GM23338 (cell line): ENCODE measurements around the gene NOS2. TPM values are rescaled to one million over a fixed set of nuclear protein-coding genes. Genes with fewer than 3 reads are reported as not detected.
"Not testable (repeated sequence)": the region's sequence is repeated elsewhere in the genome, so short reads cannot be mapped to it uniquely, and the experiment has no call there.

Experiments
- ATAC-seq: fragments of 200-7000 bp; cut with Tn5 transposase; 3 replicates; pipeline ENCODE4 v1.9.1; 2020
- DNase-seq: peaks from one replicate; pipeline ENCODE4 v3.0.0-alpha.2; 2015; ENCODE audit warnings: low spot score
- H2AFZ ChIP-seq: fragments of 200-600 bp; sonication (generic); 2 replicates; pipeline ENCODE4 v1.8.0; 2016; ENCODE audit warnings: antibody characterized with exemption, mild to moderate bottlenecking, moderate library complexity
- H3F3A ChIP-seq: fragments of 200-600 bp; sonication (generic); replicated peaks from 2 replicates; pipeline ENCODE4 v1.8.0; 2017; ENCODE audit warnings: antibody characterized with exemption, mixed run types, low read depth
- H3K27ac ChIP-seq: fragments of 200-600 bp; sonication (generic); 2 replicates; pipeline ENCODE4 v1.6.1; 2016; ENCODE audit warnings: low read depth
- H3K27me3 ChIP-seq: fragments of 200-600 bp; sonication (generic); 2 replicates; pipeline ENCODE4 v1.8.0; 2016; ENCODE audit warnings: mild to moderate bottlenecking, mixed run types, moderate library complexity; ENCODE audit not compliant: insufficient read depth
- H3K36me3 ChIP-seq: fragments of 200-600 bp; sonication (generic); 2 replicates; pipeline ENCODE4 v1.8.0; 2016; ENCODE audit warnings: mild to moderate bottlenecking; ENCODE audit not compliant: insufficient read depth
- H3K4me1 ChIP-seq: fragments of 200-600 bp; sonication (generic); 2 replicates; pipeline ENCODE4 v1.8.0; 2016; ENCODE audit warnings: mild to moderate bottlenecking, moderate library complexity; ENCODE audit not compliant: insufficient read depth
- H3K4me2 ChIP-seq: fragments of 200-600 bp; sonication (generic); 2 replicates; pipeline ENCODE4 v1.7.1; 2017; ENCODE audit warnings: mixed run types
- H3K4me3 ChIP-seq: fragments of 200-600 bp; sonication (generic); 2 replicates; pipeline ENCODE4 v1.6.1; 2016; ENCODE audit warnings: mixed run types
- H3K79me2 ChIP-seq: fragments of 200-600 bp; sonication (generic); replicated peaks from 2 replicates; pipeline ENCODE4 v1.8.0; 2017; ENCODE audit warnings: mild to moderate bottlenecking; ENCODE audit not compliant: insufficient read depth
- H3K9me2 ChIP-seq: fragments of 200-600 bp; sonication (generic); 2 replicates; pipeline ENCODE4 v1.8.0; 2017; ENCODE audit not compliant: insufficient read depth
- H4K20me1 ChIP-seq: fragments of 200-600 bp; sonication (generic); replicated peaks from 2 replicates; pipeline ENCODE4 v1.8.0; 2017; ENCODE audit warnings: mild to moderate bottlenecking; ENCODE audit not compliant: insufficient read depth
- H3K27ac Mint-ChIP-seq: 2 replicates; pipeline ENCODE4 v1.8.0; 2020; ENCODE audit warnings: inconsistent platforms, mild to moderate bottlenecking, moderate library complexity, mixed read lengths
- H3K27me3 Mint-ChIP-seq: 3 replicates; pipeline ENCODE4 v1.8.0; 2022; ENCODE audit warnings: low read depth, mild to moderate bottlenecking, moderate library complexity, mixed read lengths, inconsistent platforms; ENCODE audit not compliant: insufficient read depth, poor library complexity
- H3K36me3 Mint-ChIP-seq: 3 replicates; pipeline ENCODE4 v1.8.0; 2021; ENCODE audit warnings: low read depth, mild to moderate bottlenecking, inconsistent platforms, moderate library complexity, mixed read lengths
- H3K4me1 Mint-ChIP-seq: 3 replicates; pipeline ENCODE4 v1.8.0; 2020; ENCODE audit warnings: mild to moderate bottlenecking, inconsistent platforms, mixed read lengths
- H3K4me3 Mint-ChIP-seq: 3 replicates; pipeline ENCODE4 v1.8.0; 2021; ENCODE audit warnings: moderate library complexity, mild to moderate bottlenecking, inconsistent platforms, mixed read lengths
- H3K9me3 Mint-ChIP-seq: 3 replicates; pipeline ENCODE4 v1.8.0; 2020; ENCODE audit warnings: moderate library complexity, mild to moderate bottlenecking, inconsistent platforms, mixed read lengths
- CREB1 ChIP-seq: fragments of 250-450 bp; sonication (Bioruptor Pico); IDR thresholded peaks from 2 replicates; pipeline ENCODE4 v1.5.0; 2020; ENCODE audit warnings: low read depth, mild to moderate bottlenecking, moderate library complexity
- EZH2phosphoT487 ChIP-seq: fragments of 200-600 bp; sonication (generic); IDR thresholded peaks from one replicate; pipeline ENCODE4 v1.8.1; 2018; ENCODE audit warnings: antibody characterized with exemption; ENCODE audit not compliant: unreplicated experiment
- ZNF331 ChIP-seq: fragments of 250-450 bp; sonication (Bioruptor Pico); IDR thresholded peaks from 2 replicates; pipeline ENCODE4 v1.5.0; 2020; ENCODE audit warnings: low read depth, mild to moderate bottlenecking, moderate library complexity
- polyA plus RNA-seq: library from polyadenylated mRNA; unstranded; fragments of >200 nt; fragmentation: Nextera tagmentation; extraction: Ambion mirVana; gene quantifications from 2 replicates; pipeline ENCODE4 v1.2.1, GENCODE V29; 2016
- total RNA-seq: library from RNA; depleted of rRNA; stranded (reverse); fragments of >200 nt; shearing (Covaris generic); gene quantifications from 2 replicates; pipeline ENCODE4 v1.2.3, GENCODE V29; 2014
- TF ChIP-seq, protein P1 (sequence below): fragments of 250-450 bp; sonication (Bioruptor Pico); IDR thresholded peaks from 2 replicates; pipeline ENCODE4 v1.5.0; 2020; ENCODE audit warnings: mild to moderate bottlenecking, moderate library complexity
- TF ChIP-seq, protein P2 (sequence below): IDR thresholded peaks from 2 replicates; pipeline ENCODE4 v1.6.1; 2016; ENCODE audit warnings: antibody characterized with exemption
- TF ChIP-seq, protein P3 (sequence below), 2 experiments: fragments of 200-600 bp in 1 of 2; sonication (generic) in 1 of 2; conservative IDR thresholded peaks; 2 replicates each; pipeline versions ENCODE4 v1.5.1 to v1.6.1; 2016 to 2017; ENCODE audit warnings: antibody characterized with exemption in 2 of 2, low read depth in 2 of 2, mild to moderate bottlenecking in 2 of 2, moderate library complexity in 1 of 2

NOS2 gene
- total and polyA plus RNA-seq, 2 experiments from 2014 or later = 0.44 to 2.7 TPM

DNA sequence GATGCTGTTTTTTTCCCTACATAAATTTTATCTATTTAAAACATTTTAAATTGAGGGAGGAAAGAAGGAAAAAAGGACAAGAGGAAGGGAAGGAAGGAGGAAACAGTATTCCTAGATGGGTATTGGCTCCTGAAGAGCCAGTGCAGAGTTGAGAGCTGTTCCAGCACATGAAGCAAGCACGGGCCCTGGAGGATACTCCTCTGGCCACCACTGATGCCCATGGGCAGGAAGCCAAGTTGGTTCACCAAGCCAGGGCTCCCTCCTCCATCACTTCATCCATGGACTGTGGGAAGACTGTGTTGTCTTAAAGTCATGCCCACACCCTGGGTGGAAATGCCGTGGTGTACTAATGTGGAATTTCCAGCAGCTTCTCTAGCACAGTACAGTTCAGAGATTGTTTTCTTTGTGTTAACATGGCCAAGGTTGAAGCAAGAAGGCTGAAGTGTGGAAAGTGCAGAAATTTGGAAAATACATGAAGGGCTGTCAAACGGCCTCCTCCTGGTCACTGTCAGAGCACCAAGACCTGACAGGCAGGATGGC is 23.9 kb upstream of the NOS2 start (continued):
- TF ChIP-seq, protein P1, sequence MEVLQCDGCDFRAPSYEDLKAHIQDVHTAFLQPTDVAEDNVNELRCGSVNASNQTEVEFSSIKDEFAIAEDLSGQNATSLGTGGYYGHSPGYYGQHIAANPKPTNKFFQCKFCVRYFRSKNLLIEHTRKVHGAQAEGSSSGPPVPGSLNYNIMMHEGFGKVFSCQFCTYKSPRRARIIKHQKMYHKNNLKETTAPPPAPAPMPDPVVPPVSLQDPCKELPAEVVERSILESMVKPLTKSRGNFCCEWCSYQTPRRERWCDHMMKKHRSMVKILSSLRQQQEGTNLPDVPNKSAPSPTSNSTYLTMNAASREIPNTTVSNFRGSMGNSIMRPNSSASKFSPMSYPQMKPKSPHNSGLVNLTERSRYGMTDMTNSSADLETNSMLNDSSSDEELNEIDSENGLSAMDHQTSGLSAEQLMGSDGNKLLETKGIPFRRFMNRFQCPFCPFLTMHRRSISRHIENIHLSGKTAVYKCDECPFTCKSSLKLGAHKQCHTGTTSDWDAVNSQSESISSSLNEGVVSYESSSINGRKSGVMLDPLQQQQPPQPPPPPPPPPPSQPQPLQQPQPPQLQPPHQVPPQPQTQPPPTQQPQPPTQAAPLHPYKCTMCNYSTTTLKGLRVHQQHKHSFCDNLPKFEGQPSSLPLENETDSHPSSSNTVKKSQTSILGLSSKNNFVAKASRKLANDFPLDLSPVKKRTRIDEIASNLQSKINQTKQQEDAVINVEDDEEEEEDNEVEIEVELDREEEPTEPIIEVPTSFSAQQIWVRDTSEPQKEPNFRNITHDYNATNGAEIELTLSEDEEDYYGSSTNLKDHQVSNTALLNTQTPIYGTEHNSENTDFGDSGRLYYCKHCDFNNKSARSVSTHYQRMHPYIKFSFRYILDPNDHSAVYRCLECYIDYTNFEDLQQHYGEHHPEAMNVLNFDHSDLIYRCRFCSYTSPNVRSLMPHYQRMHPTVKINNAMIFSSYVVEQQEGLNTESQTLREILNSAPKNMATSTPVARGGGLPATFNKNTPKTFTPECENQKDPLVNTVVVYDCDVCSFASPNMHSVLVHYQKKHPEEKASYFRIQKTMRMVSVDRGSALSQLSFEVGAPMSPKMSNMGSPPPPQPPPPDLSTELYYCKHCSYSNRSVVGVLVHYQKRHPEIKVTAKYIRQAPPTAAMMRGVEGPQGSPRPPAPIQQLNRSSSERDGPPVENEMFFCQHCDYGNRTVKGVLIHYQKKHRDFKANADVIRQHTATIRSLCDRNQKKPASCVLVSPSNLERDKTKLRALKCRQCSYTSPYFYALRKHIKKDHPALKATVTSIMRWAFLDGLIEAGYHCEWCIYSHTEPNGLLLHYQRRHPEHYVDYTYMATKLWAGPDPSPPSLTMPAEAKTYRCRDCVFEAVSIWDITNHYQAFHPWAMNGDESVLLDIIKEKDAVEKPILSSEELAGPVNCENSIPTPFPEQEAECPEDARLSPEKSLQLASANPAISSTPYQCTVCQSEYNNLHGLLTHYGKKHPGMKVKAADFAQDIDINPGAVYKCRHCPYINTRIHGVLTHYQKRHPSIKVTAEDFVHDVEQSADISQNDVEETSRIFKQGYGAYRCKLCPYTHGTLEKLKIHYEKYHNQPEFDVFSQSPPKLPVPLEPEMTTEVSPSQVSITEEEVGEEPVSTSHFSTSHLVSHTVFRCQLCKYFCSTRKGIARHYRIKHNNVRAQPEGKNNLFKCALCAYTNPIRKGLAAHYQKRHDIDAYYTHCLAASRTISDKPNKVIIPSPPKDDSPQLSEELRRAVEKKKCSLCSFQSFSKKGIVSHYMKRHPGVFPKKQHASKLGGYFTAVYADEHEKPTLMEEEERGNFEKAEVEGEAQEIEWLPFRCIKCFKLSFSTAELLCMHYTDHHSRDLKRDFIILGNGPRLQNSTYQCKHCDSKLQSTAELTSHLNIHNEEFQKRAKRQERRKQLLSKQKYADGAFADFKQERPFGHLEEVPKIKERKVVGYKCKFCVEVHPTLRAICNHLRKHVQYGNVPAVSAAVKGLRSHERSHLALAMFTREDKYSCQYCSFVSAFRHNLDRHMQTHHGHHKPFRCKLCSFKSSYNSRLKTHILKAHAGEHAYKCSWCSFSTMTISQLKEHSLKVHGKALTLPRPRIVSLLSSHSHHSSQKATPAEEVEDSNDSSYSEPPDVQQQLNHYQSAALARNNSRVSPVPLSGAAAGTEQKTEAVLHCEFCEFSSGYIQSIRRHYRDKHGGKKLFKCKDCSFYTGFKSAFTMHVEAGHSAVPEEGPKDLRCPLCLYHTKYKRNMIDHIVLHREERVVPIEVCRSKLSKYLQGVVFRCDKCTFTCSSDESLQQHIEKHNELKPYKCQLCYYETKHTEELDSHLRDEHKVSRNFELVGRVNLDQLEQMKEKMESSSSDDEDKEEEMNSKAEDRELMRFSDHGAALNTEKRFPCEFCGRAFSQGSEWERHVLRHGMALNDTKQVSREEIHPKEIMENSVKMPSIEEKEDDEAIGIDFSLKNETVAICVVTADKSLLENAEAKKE = no peak
- TF ChIP-seq ZNF331 (CRISPR knock-in tag) = no peak
- TF ChIP-seq, protein P2, sequence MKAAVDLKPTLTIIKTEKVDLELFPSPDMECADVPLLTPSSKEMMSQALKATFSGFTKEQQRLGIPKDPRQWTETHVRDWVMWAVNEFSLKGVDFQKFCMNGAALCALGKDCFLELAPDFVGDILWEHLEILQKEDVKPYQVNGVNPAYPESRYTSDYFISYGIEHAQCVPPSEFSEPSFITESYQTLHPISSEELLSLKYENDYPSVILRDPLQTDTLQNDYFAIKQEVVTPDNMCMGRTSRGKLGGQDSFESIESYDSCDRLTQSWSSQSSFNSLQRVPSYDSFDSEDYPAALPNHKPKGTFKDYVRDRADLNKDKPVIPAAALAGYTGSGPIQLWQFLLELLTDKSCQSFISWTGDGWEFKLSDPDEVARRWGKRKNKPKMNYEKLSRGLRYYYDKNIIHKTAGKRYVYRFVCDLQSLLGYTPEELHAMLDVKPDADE = no peak
- TF ChIP-seq, protein P3, sequence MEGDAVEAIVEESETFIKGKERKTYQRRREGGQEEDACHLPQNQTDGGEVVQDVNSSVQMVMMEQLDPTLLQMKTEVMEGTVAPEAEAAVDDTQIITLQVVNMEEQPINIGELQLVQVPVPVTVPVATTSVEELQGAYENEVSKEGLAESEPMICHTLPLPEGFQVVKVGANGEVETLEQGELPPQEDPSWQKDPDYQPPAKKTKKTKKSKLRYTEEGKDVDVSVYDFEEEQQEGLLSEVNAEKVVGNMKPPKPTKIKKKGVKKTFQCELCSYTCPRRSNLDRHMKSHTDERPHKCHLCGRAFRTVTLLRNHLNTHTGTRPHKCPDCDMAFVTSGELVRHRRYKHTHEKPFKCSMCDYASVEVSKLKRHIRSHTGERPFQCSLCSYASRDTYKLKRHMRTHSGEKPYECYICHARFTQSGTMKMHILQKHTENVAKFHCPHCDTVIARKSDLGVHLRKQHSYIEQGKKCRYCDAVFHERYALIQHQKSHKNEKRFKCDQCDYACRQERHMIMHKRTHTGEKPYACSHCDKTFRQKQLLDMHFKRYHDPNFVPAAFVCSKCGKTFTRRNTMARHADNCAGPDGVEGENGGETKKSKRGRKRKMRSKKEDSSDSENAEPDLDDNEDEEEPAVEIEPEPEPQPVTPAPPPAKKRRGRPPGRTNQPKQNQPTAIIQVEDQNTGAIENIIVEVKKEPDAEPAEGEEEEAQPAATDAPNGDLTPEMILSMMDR (conservative IDR thresholded peaks at IDR 0.05; ENCODE audit: low read depth in 2 of 2) = no peak
- no peak for TF ChIP-seq EZH2phosphoT487
- no peak for TF ChIP-seq CREB1 (CRISPR knock-in tag)

DNA sequence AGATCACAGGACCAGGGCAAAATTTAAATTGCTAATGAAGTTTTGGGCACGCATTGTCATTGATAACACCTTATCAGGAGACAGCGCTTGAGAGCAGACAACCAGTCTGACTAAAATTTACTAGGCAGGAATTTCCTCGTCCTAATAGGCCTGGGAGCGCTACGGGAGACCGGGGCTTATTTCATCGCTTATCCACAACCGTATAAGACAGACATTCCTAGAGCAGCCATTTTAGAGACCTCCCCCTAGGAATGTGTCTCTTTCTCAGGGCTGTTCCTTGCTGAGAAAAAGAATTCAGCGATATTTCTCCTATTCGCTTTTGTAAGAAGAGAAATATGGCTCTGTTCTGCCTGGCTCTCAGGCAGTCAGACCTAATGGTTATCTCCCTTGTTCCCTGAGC is 21.8 kb upstream of the NOS2 start:
- not testable (repeated sequence) for H3K79me2 ChIP-seq, H3K4me1 ChIP-seq, H3K4me3 Mint-ChIP-seq, H3K27me3 ChIP-seq, H2AFZ ChIP-seq, ATAC-seq, H3K36me3 ChIP-seq, H3K9me2 ChIP-seq, H3K27me3 Mint-ChIP-seq, H3K4me3 ChIP-seq, H3K27ac Mint-ChIP-seq, H4K20me1 ChIP-seq, H3K4me1 Mint-ChIP-seq, H3F3A ChIP-seq, H3K27ac ChIP-seq, H3K4me2 ChIP-seq
- peak; percentile 55 for DNase-seq
- Mint-ChIP-seq H3K36me3 (peaks cover 19% of the 10 kb centered on the region), H3K9me3 (peaks cover 20% of the 10 kb centered on the region)
